IPS-15b (cell line): ENCODE data around the gene SLX9.
"Not testable (repeated sequence)": the region's sequence is repeated elsewhere in the genome, so short reads cannot be mapped to it uniquely, and the experiment has no call there.

Experiments
- H3K27me3 ChIP-seq: one replicate; pipeline ENCODE4 v1.6.1; 2013; ENCODE audit warnings: low read length; ENCODE audit not compliant: control insufficient read depth, insufficient read depth
- H3K36me3 ChIP-seq: one replicate; pipeline ENCODE4 v1.6.1; 2013; ENCODE audit warnings: low read length; ENCODE audit not compliant: control insufficient read depth, insufficient read depth
- H3K4me1 ChIP-seq: one replicate; pipeline ENCODE4 v1.6.1; 2013; ENCODE audit warnings: mild to moderate bottlenecking, low read length; ENCODE audit not compliant: control insufficient read depth, insufficient read depth
- H3K4me3 ChIP-seq: one replicate; pipeline ENCODE4 v1.5.1; 2013; ENCODE audit warnings: low read depth, low read length
- H3K9ac ChIP-seq: one replicate; pipeline ENCODE4 v1.6.1; 2013; ENCODE audit warnings: low read depth, mild to moderate bottlenecking, low read length
- H3K9me3 ChIP-seq: one replicate; pipeline ENCODE4 v1.6.1; 2013; ENCODE audit warnings: mild to moderate bottlenecking, low read length; ENCODE audit not compliant: control insufficient read depth, insufficient read depth

Gene SLX9

GRCh38 chr21:44919913-44920693 lies 19.7 kb upstream of the SLX9 start:
- no peak overlapping the region for H3K4me3 ChIP-seq

GRCh38 chr21:44920694-44921604 lies 18.9 kb upstream of the SLX9 start, which contains the start of gene ITGB2:
ITGB2 (minus strand) TSS chr21:44920899; CDS start chr21:44910782, 10,117 bp downstream.
- Histone ChIP-seq H3K9ac (no peak within 1 kb of the TSS), H3K27me3 (no peaks in the 10 kb centered on the region), H3K9me3 (no peaks in the 10 kb centered on the region), H3K4me1 (no peaks in the 10 kb centered on the region), H3K4me3 (no peak within 1 kb of the TSS), H3K36me3 (no peaks in the 10 kb centered on the region)

More at GRCh38 chr21:44919913-44920693, 19.7 kb upstream of the SLX9 start:
- Histone ChIP-seq H3K36me3 (no peaks in the 10 kb centered on the region), H3K9me3 (no peaks in the 10 kb centered on the region), H3K4me1 (no peaks in the 10 kb centered on the region), H3K27me3 (no peaks in the 10 kb centered on the region), H3K9ac (no peak overlapping the region)

GRCh38 chr21:44921928-44922327 lies 17.9 kb upstream of the SLX9 start:
- no peaks in the 10 kb centered on the region for H3K4me1 ChIP-seq
- H3K9me3 ChIP-seq, result no peaks in the 10 kb centered on the region
- H3K4me3 ChIP-seq, result no peak overlapping the region
- H3K9ac ChIP-seq, result no peak overlapping the region
- H3K36me3 ChIP-seq, result no peaks in the 10 kb centered on the region
- H3K27me3 ChIP-seq, result peaks cover 8% of the 10 kb centered on the region

- Histone ChIP-seq H3K4me1 (peaks cover 9% of the 10 kb centered on the region), H3K9me3 (no peaks in the 10 kb centered on the region), H3K36me3 (no peaks in the 10 kb centered on the region), H3K9ac (no peak overlapping the region), H3K4me3 (no peak overlapping the region), H3K27me3 (peaks cover 19% of the 10 kb centered on the region)
Measured at GRCh38 chr21:44923480-44924084, 16.2 kb upstream of the SLX9 start.

- H3K4me3 ChIP-seq, result no peak overlapping the region
- H3K27me3 ChIP-seq, result peaks cover 22% of the 10 kb centered on the region
- H3K36me3 ChIP-seq, result no peaks in the 10 kb centered on the region
- H3K9ac ChIP-seq, result no peak overlapping the region
- peaks cover 9% of the 10 kb centered on the region for H3K4me1 ChIP-seq
- H3K9me3 ChIP-seq, result no peaks in the 10 kb centered on the region
Measured at GRCh38 chr21:44924606-44925377, 15.0 kb upstream of the SLX9 start.

- peaks cover 9% of the 10 kb centered on the region for H3K4me1 ChIP-seq
- H3K9me3 ChIP-seq, result no peaks in the 10 kb centered on the region
- peaks cover 25% of the 10 kb centered on the region for H3K27me3 ChIP-seq
- H3K36me3 ChIP-seq, result no peaks in the 10 kb centered on the region
- H3K9ac ChIP-seq, result no peak overlapping the region
- no peak overlapping the region for H3K4me3 ChIP-seq
Measured at GRCh38 chr21:44925378-44925755, 14.5 kb upstream of the SLX9 start.

GRCh38 chr21:44926331-44927101 lies 13.3 kb upstream of the SLX9 start:
- Histone ChIP-seq H3K36me3 (no peaks in the 10 kb centered on the region), H3K27me3 (peaks cover 37% of the 10 kb centered on the region), H3K9ac (no peak overlapping the region), H3K4me3 (no peak overlapping the region), H3K9me3 (no peaks in the 10 kb centered on the region), H3K4me1 (peaks cover 9% of the 10 kb centered on the region)

GRCh38 chr21:44927259-44927586 lies 12.6 kb upstream of the SLX9 start:
- peaks cover 43% of the 10 kb centered on the region for H3K27me3 ChIP-seq
- no peaks in the 10 kb centered on the region for H3K36me3 ChIP-seq
- peak overlapping the region; percentile 26 for H3K4me3 ChIP-seq
- H3K4me1 ChIP-seq, result peaks cover 9% of the 10 kb centered on the region
- H3K9ac ChIP-seq, result no peak overlapping the region
- H3K9me3 ChIP-seq, result no peaks in the 10 kb centered on the region

GRCh38 chr21:44927587-44928461 lies 12.0 kb upstream of the SLX9 start:
- Histone ChIP-seq H3K36me3 (no peaks in the 10 kb centered on the region), H3K4me3 (peak overlapping the region; percentile 26), H3K27me3 (peaks cover 43% of the 10 kb centered on the region), H3K9ac (no peak overlapping the region), H3K9me3 (no peaks in the 10 kb centered on the region), H3K4me1 (peaks cover 9% of the 10 kb centered on the region)

GRCh38 chr21:44928500-44929241 lies 11.2 kb upstream of the SLX9 start:
- not testable (repeated sequence) for H3K36me3 ChIP-seq, H3K9ac ChIP-seq, H3K9me3 ChIP-seq, H3K4me1 ChIP-seq, H3K4me3 ChIP-seq
- H3K27me3 ChIP-seq, result peaks cover 49% of the 10 kb centered on the region
